H9 (cell line): ENCODE measurements around the gene DLGAP4. TPM values are rescaled to one million over a fixed set of nuclear protein-coding genes. Genes with fewer than 3 reads are reported as not detected.

Source experiments
- DNase-seq: peaks from one replicate; pipeline ENCODE4 v3.0.0-alpha.2; 2017
- H2AFZ ChIP-seq: one replicate; pipeline ENCODE4 v1.6.1; 2013; ENCODE audit warnings: mild to moderate bottlenecking, low read length, control low read depth, moderate library complexity
- H2AK5ac ChIP-seq: 2 replicates; pipeline ENCODE4 v1.6.1; 2013; ENCODE audit warnings: low read length, control low read depth, mixed read lengths; ENCODE audit not compliant: insufficient read length
- H2BK120ac ChIP-seq: one replicate; pipeline ENCODE4 v1.6.1; 2013; ENCODE audit warnings: low read depth, mild to moderate bottlenecking, low read length, control low read depth, inconsistent platforms; ENCODE audit not compliant: poor library complexity, severe bottlenecking
- H2BK12ac ChIP-seq: 2 replicates; pipeline ENCODE4 v1.6.1; 2013; ENCODE audit warnings: low read length, control low read depth, mixed read lengths, low read depth; ENCODE audit not compliant: insufficient read length
- H2BK15ac ChIP-seq: 2 replicates; pipeline ENCODE4 v1.6.1; 2013; ENCODE audit warnings: low read depth, low read length, control low read depth
- H2BK20ac ChIP-seq: one replicate; pipeline ENCODE4 v1.6.1; 2013; ENCODE audit warnings: low read depth, mild to moderate bottlenecking, low read length, control low read depth, inconsistent platforms; ENCODE audit not compliant: poor library complexity, severe bottlenecking
- H2BK5ac ChIP-seq: 2 replicates; pipeline ENCODE4 v1.6.1; 2013; ENCODE audit warnings: low read length, control low read depth, mixed read lengths; ENCODE audit not compliant: insufficient read length
- H3K14ac ChIP-seq: 2 replicates; pipeline ENCODE4 v1.6.1; 2013; ENCODE audit warnings: low read length, control low read depth; ENCODE audit not compliant: insufficient read depth
- H3K18ac ChIP-seq: 2 replicates; pipeline ENCODE4 v1.6.1; 2013; ENCODE audit warnings: low read depth, mild to moderate bottlenecking, mixed read lengths, low read length, control low read depth; ENCODE audit not compliant: insufficient read length
- H3K23ac ChIP-seq: 2 replicates; pipeline ENCODE4 v1.6.1; 2013; ENCODE audit warnings: low read length, control low read depth, mixed read lengths, low read depth; ENCODE audit not compliant: insufficient read length
- H3K23me2 ChIP-seq: 2 replicates; pipeline ENCODE4 v1.6.1; 2013; ENCODE audit warnings: low read depth, mild to moderate bottlenecking, mixed read lengths, low read length, control low read depth; ENCODE audit not compliant: insufficient read length, poor library complexity, severe bottlenecking
- H3K27ac ChIP-seq: 2 replicates; pipeline ENCODE4 v1.5.1; 2013; ENCODE audit warnings: low read length, control low read depth, mixed read lengths, low read depth; ENCODE audit not compliant: insufficient read length
- H3K27me3 ChIP-seq: 2 replicates; pipeline ENCODE4 v1.6.1; 2013; ENCODE audit warnings: low read length, control low read depth, inconsistent platforms; ENCODE audit not compliant: insufficient read depth
- H3K4ac ChIP-seq: 2 replicates; pipeline ENCODE4 v1.6.1; 2013; ENCODE audit warnings: low read depth, mild to moderate bottlenecking, control low read depth, inconsistent platforms, low read length, moderate library complexity
- H3K4me1 ChIP-seq: 2 replicates; pipeline ENCODE4 v1.6.1; 2013; ENCODE audit warnings: low read length, control low read depth, inconsistent platforms; ENCODE audit not compliant: insufficient read depth
- H3K4me2 ChIP-seq: 2 replicates; pipeline ENCODE4 v1.6.1; 2013; ENCODE audit warnings: low read length, control low read depth, mixed read lengths; ENCODE audit not compliant: insufficient read length, insufficient read depth
- H3K56ac ChIP-seq: 2 replicates; pipeline ENCODE4 v1.6.1; 2013; ENCODE audit warnings: low read depth, mild to moderate bottlenecking, mixed read lengths, low read length, control low read depth; ENCODE audit not compliant: insufficient read length
- H3K79me1 ChIP-seq: 2 replicates; pipeline ENCODE4 v1.6.1; 2013; ENCODE audit warnings: low read depth, mild to moderate bottlenecking, moderate library complexity, low read length, control low read depth, inconsistent platforms; ENCODE audit not compliant: insufficient read depth, poor library complexity, severe bottlenecking
- H3K79me2 ChIP-seq: 2 replicates; pipeline ENCODE4 v1.6.1; 2013; ENCODE audit warnings: low read length, control low read depth, inconsistent platforms; ENCODE audit not compliant: insufficient read depth
- H3K9ac ChIP-seq: 2 replicates; pipeline ENCODE4 v1.6.1; 2013; ENCODE audit warnings: low read length, control low read depth, mixed read lengths; ENCODE audit not compliant: insufficient read length; ENCODE audit errors: extremely low read depth
- H3K9me3 ChIP-seq: one replicate; pipeline ENCODE4 v1.6.1; 2013; ENCODE audit warnings: low read depth, low read length, inconsistent platforms; ENCODE audit not compliant: control insufficient read depth
- H3T11ph ChIP-seq: one replicate; pipeline ENCODE4 v1.6.1; 2013; ENCODE audit warnings: mild to moderate bottlenecking, low read length, control low read depth, inconsistent platforms
- H4K20me1 ChIP-seq: one replicate; pipeline ENCODE4 v1.6.1; 2013; ENCODE audit not compliant: control insufficient read depth, insufficient read length, insufficient read depth
- H4K5ac ChIP-seq: 2 replicates; pipeline ENCODE4 v1.6.1; 2013; ENCODE audit warnings: low read depth, mild to moderate bottlenecking, mixed read lengths, low read length, control low read depth; ENCODE audit not compliant: insufficient read length
- H4K8ac ChIP-seq: replicated peaks from 2 replicates; pipeline ENCODE4 v1.6.1; 2013; ENCODE audit warnings: low read length, control low read depth, mixed read lengths, low read depth; ENCODE audit not compliant: insufficient read length
- H4K91ac ChIP-seq: 2 replicates; pipeline ENCODE4 v1.6.1; 2013; ENCODE audit warnings: low read depth, mild to moderate bottlenecking, moderate library complexity, mixed read lengths, low read length, control low read depth; ENCODE audit not compliant: insufficient read length
- H3K27ac Mint-ChIP-seq, 3 experiments: 2 replicates in 2 of 3; 3 replicates in 1 of 3; pipeline ENCODE4 v1.8.0; 2020 to 2021; ENCODE audit warnings: mixed read lengths in 3 of 3, mild to moderate bottlenecking in 1 of 3, moderate library complexity in 1 of 3
- H3K27me3 Mint-ChIP-seq: 2 replicates; pipeline ENCODE4 v1.8.0; 2021; ENCODE audit warnings: low read depth, mild to moderate bottlenecking, moderate library complexity, mixed read lengths
- H3K36me3 Mint-ChIP-seq, 3 experiments: 2 replicates in 2 of 3; 3 replicates in 1 of 3; pipeline ENCODE4 v1.8.0; 2020 to 2021; ENCODE audit warnings: low read depth in 3 of 3, mixed read lengths in 3 of 3; ENCODE audit not compliant: insufficient read depth in 1 of 3
- H3K4me1 Mint-ChIP-seq, 2 experiments: 2 replicates each; pipeline ENCODE4 v1.8.0; 2020; ENCODE audit warnings: mixed read lengths in 2 of 2
- H3K4me3 Mint-ChIP-seq, 2 experiments: 2 replicates in 1 of 2; 3 replicates in 1 of 2; pipeline ENCODE4 v1.8.0; 2020 to 2021; ENCODE audit warnings: mild to moderate bottlenecking in 2 of 2, mixed read lengths in 2 of 2, moderate library complexity in 1 of 2
- H3K9me3 Mint-ChIP-seq, 2 experiments: 2 replicates in 1 of 2; 3 replicates in 1 of 2; pipeline ENCODE4 v1.8.0; 2020; ENCODE audit warnings: mild to moderate bottlenecking in 2 of 2, mixed read lengths in 2 of 2, moderate library complexity in 1 of 2
- WGBS: extraction: QIAGEN DNeasy Blood & Tissue Kit; methylation state at CpG from one replicate; pipeline ENCODE4 v1.1.7; 2013; ENCODE audit warnings: missing lambda C conversion rate, low lambda C conversion rate, mixed read lengths; ENCODE audit not compliant: insufficient read length; ENCODE audit errors: extremely low coverage; 5-methylcytosine and 5-hydroxymethylcytosine counted together
- total RNA-seq: library from RNA; stranded (reverse); gene quantifications from 2 replicates; pipeline ENCODE4 v1.2.1, GENCODE V29; 2021
- TF ChIP-seq, protein P1 (sequence below): fragments of 200-600 bp; sonication (generic); conservative IDR thresholded peaks from 3 replicates; pipeline ENCODE4 v1.8.0; 2021; ENCODE audit warnings: antibody characterized with exemption, mild to moderate bottlenecking

Gene DLGAP4
- total RNA-seq, 1 experiment from 2014 or later = 48.0 TPM

DNA sequence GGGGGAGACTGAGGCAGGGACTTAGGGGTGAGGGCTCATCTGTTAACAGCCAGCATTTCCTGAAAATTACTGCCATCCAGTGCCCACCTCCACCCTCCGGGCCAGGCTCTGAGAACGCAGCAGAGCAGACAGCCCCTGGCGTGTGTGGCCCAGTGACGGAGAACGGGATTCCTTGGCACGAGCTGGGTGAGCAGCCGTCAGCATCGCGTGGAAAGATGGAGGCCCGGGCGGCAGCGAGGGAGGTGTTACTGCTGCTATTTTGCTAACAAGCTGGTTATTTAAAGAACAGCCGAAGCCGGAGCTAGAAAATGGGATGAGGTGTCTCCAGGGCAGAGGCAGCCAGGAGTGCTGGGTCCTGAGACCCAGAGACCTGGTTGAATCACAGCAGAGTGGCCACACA is 62.7 kb downstream of the DLGAP4 start:
- H3K27me3 Mint-ChIP-seq = peaks cover 1% of the 10 kb centered on the region

More for the DNA sequence above, 62.7 kb downstream of the DLGAP4 start:
- H3K23ac ChIP-seq = no peak overlapping the region
- H3K4me2 ChIP-seq = no peak overlapping the region
- H3T11ph ChIP-seq = no peak overlapping the region
- no peaks in the 10 kb centered on the region for H3K27me3 ChIP-seq
- no peak overlapping the region for H2AK5ac ChIP-seq
- no peak overlapping the region for H2BK20ac ChIP-seq
- Mint-ChIP-seq H3K4me1 (peaks cover 14 to 16% of the 10 kb centered on the region in 2 experiments), H3K9me3 (no peaks in the 10 kb centered on the region), H3K36me3 (no peaks in the 10 kb centered on the region), H3K4me3 (no peak overlapping the region), H3K27ac (peak overlapping the region; percentile 37 to 92 (median 85); a peak in 3 of 7 replicates)
- 0 out of 2 replicates have a peak, but pooled peaks cover 4% of the 10 kb centered on the region for H3K4me1 ChIP-seq
- no peak overlapping the region for H4K91ac ChIP-seq
- no peaks in the 10 kb centered on the region for H3K79me1 ChIP-seq
- no peak overlapping the region for H3K27ac ChIP-seq
- no peak overlapping the region for H2BK15ac ChIP-seq
- no CpG with 5 or more reads among the region's 14 CpGs for WGBS
- H2AFZ ChIP-seq = no peak overlapping the region
- H2BK12ac ChIP-seq = no peak overlapping the region
- TF ChIP-seq, protein P1, sequence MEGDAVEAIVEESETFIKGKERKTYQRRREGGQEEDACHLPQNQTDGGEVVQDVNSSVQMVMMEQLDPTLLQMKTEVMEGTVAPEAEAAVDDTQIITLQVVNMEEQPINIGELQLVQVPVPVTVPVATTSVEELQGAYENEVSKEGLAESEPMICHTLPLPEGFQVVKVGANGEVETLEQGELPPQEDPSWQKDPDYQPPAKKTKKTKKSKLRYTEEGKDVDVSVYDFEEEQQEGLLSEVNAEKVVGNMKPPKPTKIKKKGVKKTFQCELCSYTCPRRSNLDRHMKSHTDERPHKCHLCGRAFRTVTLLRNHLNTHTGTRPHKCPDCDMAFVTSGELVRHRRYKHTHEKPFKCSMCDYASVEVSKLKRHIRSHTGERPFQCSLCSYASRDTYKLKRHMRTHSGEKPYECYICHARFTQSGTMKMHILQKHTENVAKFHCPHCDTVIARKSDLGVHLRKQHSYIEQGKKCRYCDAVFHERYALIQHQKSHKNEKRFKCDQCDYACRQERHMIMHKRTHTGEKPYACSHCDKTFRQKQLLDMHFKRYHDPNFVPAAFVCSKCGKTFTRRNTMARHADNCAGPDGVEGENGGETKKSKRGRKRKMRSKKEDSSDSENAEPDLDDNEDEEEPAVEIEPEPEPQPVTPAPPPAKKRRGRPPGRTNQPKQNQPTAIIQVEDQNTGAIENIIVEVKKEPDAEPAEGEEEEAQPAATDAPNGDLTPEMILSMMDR = no peak
- H3K4ac ChIP-seq = no peak overlapping the region
- no peak overlapping the region; the same call in 1 of the 2 replicates for H3K14ac ChIP-seq
- H3K79me2 ChIP-seq = no peaks in the 10 kb centered on the region
- H4K20me1 ChIP-seq = no peaks in the 10 kb centered on the region
- no peaks in the 10 kb centered on the region for H3K9me3 ChIP-seq
- no peak overlapping the region for H4K8ac ChIP-seq
- no peak overlapping the region for H4K5ac ChIP-seq
- H3K56ac ChIP-seq = no peak overlapping the region
- no peak overlapping the region for H2BK5ac ChIP-seq
- H3K9ac ChIP-seq = no peak overlapping the region
- DNase-seq = no peak
- no peaks in the 10 kb centered on the region for H3K23me2 ChIP-seq
- no peak overlapping the region for H2BK120ac ChIP-seq
- H3K18ac ChIP-seq = no peak overlapping the region
